Activated T-cell treated with anti-CD3 and anti-CD28 coated beads, Interleukin-2, amount 50 U/mL, for 72 hours (primary cell): ENCODE data around the gene BLOC1S1. TPM values are rescaled to one million over a fixed set of nuclear protein-coding genes. Genes with fewer than 3 reads are reported as not detected.

Source experiments
- ATAC-seq, 2 donors: fragments of 150-1000 bp; cut with Tn5 transposase; replicated peaks in 1 of 2; 2 replicates each; pipeline ENCODE4 v1.10.0; 2021; ENCODE audit warnings: moderate library complexity in 2 of 2, mild to moderate bottlenecking in 1 of 2
- DNase-seq, 2 donors: peaks; one replicate each; pipeline ENCODE4 v3.0.0; 2021 to 2022; ENCODE audit warnings: mixed read lengths in 1 of 2
- H3K27ac Mint-ChIP-seq: one replicate; pipeline ENCODE4 v1.8.0; 2022; ENCODE audit warnings: mild to moderate bottlenecking, moderate library complexity, mixed read lengths
- H3K27me3 Mint-ChIP-seq: one replicate; pipeline ENCODE4 v1.8.0; 2022; ENCODE audit warnings: low read depth, mixed read lengths
- H3K36me3 Mint-ChIP-seq, 2 donors: one replicate each; pipeline ENCODE4 v1.8.0; 2022; ENCODE audit warnings: mixed read lengths in 2 of 2, mild to moderate bottlenecking in 1 of 2; ENCODE audit not compliant: insufficient read depth in 2 of 2
- H3K4me1 Mint-ChIP-seq: one replicate; pipeline ENCODE4 v1.8.0; 2022; ENCODE audit warnings: low read depth, mixed read lengths
- H3K4me3 Mint-ChIP-seq, 2 donors: one replicate each; pipeline ENCODE4 v1.8.0; 2022; ENCODE audit warnings: mild to moderate bottlenecking in 2 of 2, mixed read lengths in 2 of 2, moderate library complexity in 2 of 2
- H3K9me3 Mint-ChIP-seq, 2 donors: one replicate each; pipeline ENCODE4 v1.8.0; 2022; ENCODE audit warnings: mixed read lengths in 2 of 2
- total RNA-seq, 2 donors: library from RNA; stranded (reverse); gene quantifications; one replicate each; pipeline ENCODE4 v1.2.3, GENCODE V29; 2022

The BLOC1S1 gene
- total RNA-seq, 2 donors from 2014 or later: 116 to 121 TPM

GRCh38 chr12:55728939-55729818 lies 13.3 kb downstream of the BLOC1S1 start, which contains the start of gene CD63:
CD63 (minus strand) TSS chr12:55729009; CDS start chr12:55728341, 668 bp downstream.
- peak within 1 kb of the TSS; percentile 91 for H3K27ac Mint-ChIP-seq
- peaks cover 36% of the 10 kb centered on the region for H3K4me1 Mint-ChIP-seq
- no peaks in the 10 kb centered on the region for H3K9me3 Mint-ChIP-seq
- ATAC-seq (peak; percentile 78 to 79), DNase-seq (peak; percentile 84 to 85)
- H3K4me3 Mint-ChIP-seq: peak within 1 kb of the TSS; percentile 86 to 88
- H3K36me3 Mint-ChIP-seq: peaks cover 0 to 2% of the 10 kb centered on the region in 2 donors
- no peaks in the 10 kb centered on the region for H3K27me3 Mint-ChIP-seq

- ATAC-seq: peak; percentile 54 to 56
Measured at GRCh38 chr12:55729819-55730818, 14.3 kb downstream of the BLOC1S1 start.

GRCh38 chr12:55732288-55732687 lies 16.4 kb downstream of the BLOC1S1 start:
- no peak for DNase-seq
- no peak overlapping the region for H3K4me3 Mint-ChIP-seq

More at GRCh38 chr12:55729819-55730818, 14.3 kb downstream of the BLOC1S1 start:
- peak overlapping the region; percentile 91 for H3K27ac Mint-ChIP-seq
- H3K9me3 Mint-ChIP-seq: no peaks in the 10 kb centered on the region
- H3K4me1 Mint-ChIP-seq: peaks cover 36% of the 10 kb centered on the region
- peak overlapping the region; percentile 86 to 88 for H3K4me3 Mint-ChIP-seq
- H3K27me3 Mint-ChIP-seq: no peaks in the 10 kb centered on the region
- DNase-seq: peak in 1 of 2 donors; percentile 45
- peaks cover 0 to 2% of the 10 kb centered on the region in 2 donors for H3K36me3 Mint-ChIP-seq

GRCh38 chr12:55733021-55733555 lies 17.2 kb downstream of the BLOC1S1 start:
- no peak overlapping the region for H3K27ac Mint-ChIP-seq
- H3K4me3 Mint-ChIP-seq: no peak overlapping the region
- no peak for ATAC-seq
- H3K36me3 Mint-ChIP-seq: no peaks in the 10 kb centered on the region
- peaks cover 29% of the 10 kb centered on the region for H3K4me1 Mint-ChIP-seq
- no peaks in the 10 kb centered on the region for H3K9me3 Mint-ChIP-seq
- no peak for DNase-seq
- H3K27me3 Mint-ChIP-seq: no peaks in the 10 kb centered on the region

More at GRCh38 chr12:55732288-55732687, 16.4 kb downstream of the BLOC1S1 start:
- no peak overlapping the region for H3K27ac Mint-ChIP-seq
- no peaks in the 10 kb centered on the region for H3K27me3 Mint-ChIP-seq
- H3K36me3 Mint-ChIP-seq: no peaks in the 10 kb centered on the region
- H3K9me3 Mint-ChIP-seq: no peaks in the 10 kb centered on the region
- H3K4me1 Mint-ChIP-seq: peaks cover 27% of the 10 kb centered on the region
- no peak for ATAC-seq

GRCh38 chr12:55733858-55734257 lies 18.0 kb downstream of the BLOC1S1 start:
- H3K4me1 Mint-ChIP-seq: peaks cover 33% of the 10 kb centered on the region
- ATAC-seq: no peak
- no peak overlapping the region for H3K4me3 Mint-ChIP-seq
- H3K9me3 Mint-ChIP-seq: no peaks in the 10 kb centered on the region
- H3K27me3 Mint-ChIP-seq: no peaks in the 10 kb centered on the region
- DNase-seq: no peak
- no peaks in the 10 kb centered on the region for H3K36me3 Mint-ChIP-seq
- H3K27ac Mint-ChIP-seq: no peak overlapping the region

- H3K36me3 Mint-ChIP-seq: no peaks in the 10 kb centered on the region
- ATAC-seq (no peak), DNase-seq (no peak)
- peaks cover 29% of the 10 kb centered on the region for H3K4me1 Mint-ChIP-seq
- no peaks in the 10 kb centered on the region for H3K9me3 Mint-ChIP-seq
- no peaks in the 10 kb centered on the region for H3K27me3 Mint-ChIP-seq
- no peak overlapping the region for H3K4me3 Mint-ChIP-seq
- H3K27ac Mint-ChIP-seq: no peak overlapping the region
Measured at GRCh38 chr12:55734595-55734994, 18.7 kb downstream of the BLOC1S1 start.

GRCh38 chr12:55736076-55736475 lies 20.2 kb downstream of the BLOC1S1 start:
- Mint-ChIP-seq H3K27me3 (no peaks in the 10 kb centered on the region), H3K27ac (no peak overlapping the region), H3K4me1 (peaks cover 17% of the 10 kb centered on the region), H3K9me3 (no peaks in the 10 kb centered on the region), H3K36me3 (no peaks in the 10 kb centered on the region), H3K4me3 (no peak overlapping the region)
- DNase-seq (no peak), ATAC-seq (no peak)

- H3K27me3 Mint-ChIP-seq: no peaks in the 10 kb centered on the region
- H3K9me3 Mint-ChIP-seq: no peaks in the 10 kb centered on the region
- ATAC-seq: peak; percentile 39 to 47
- peaks cover 17% of the 10 kb centered on the region for H3K4me1 Mint-ChIP-seq
- H3K27ac Mint-ChIP-seq: peak overlapping the region; percentile 26
- peak overlapping the region; percentile 65 to 81 for H3K4me3 Mint-ChIP-seq
- H3K36me3 Mint-ChIP-seq: no peaks in the 10 kb centered on the region
- peak; percentile 69 to 70 for DNase-seq
Measured at GRCh38 chr12:55736780-55737580, 21.1 kb downstream of the BLOC1S1 start.

- Mint-ChIP-seq H3K36me3 (peaks cover 0 to 2% of the 10 kb centered on the region in 2 donors), H3K27me3 (no peaks in the 10 kb centered on the region), H3K27ac (peak overlapping the region; percentile 49), H3K4me1 (peaks cover 24% of the 10 kb centered on the region), H3K4me3 (peak overlapping the region; percentile 80 to 81), H3K9me3 (no peaks in the 10 kb centered on the region)
- DNase-seq: no peak
- peak in 1 of 2 donors; percentile 26 for ATAC-seq
Measured at GRCh38 chr12:55737581-55738122, 21.8 kb downstream of the BLOC1S1 start.

- ATAC-seq (peak; percentile 81), DNase-seq (peak; percentile 86 to 89)
- H3K27me3 Mint-ChIP-seq: no peaks in the 10 kb centered on the region
Measured at GRCh38 chr12:55738123-55739024, 22.5 kb downstream of the BLOC1S1 start.

GRCh38 chr12:55739025-55739378 lies 23.2 kb downstream of the BLOC1S1 start:
- peaks cover 0 to 2% of the 10 kb centered on the region in 2 donors for H3K36me3 Mint-ChIP-seq
- peaks cover 28% of the 10 kb centered on the region for H3K4me1 Mint-ChIP-seq
- peak overlapping the region; percentile 80 to 81 for H3K4me3 Mint-ChIP-seq
- ATAC-seq (no peak), DNase-seq (no peak)
- no peaks in the 10 kb centered on the region for H3K27me3 Mint-ChIP-seq
- H3K9me3 Mint-ChIP-seq: no peaks in the 10 kb centered on the region
- H3K27ac Mint-ChIP-seq: no peak overlapping the region

More at GRCh38 chr12:55738123-55739024, 22.5 kb downstream of the BLOC1S1 start:
- Mint-ChIP-seq H3K27ac (peak overlapping the region; percentile 17), H3K36me3 (peaks cover 0 to 2% of the 10 kb centered on the region in 2 donors), H3K9me3 (no peaks in the 10 kb centered on the region), H3K4me3 (peak overlapping the region; percentile 80 to 81), H3K4me1 (peaks cover 26% of the 10 kb centered on the region)
